Fibroblast of lung (primary cell): Measurements from ENCODE around the gene ST3GAL4. TPM values are rescaled to one million over a fixed set of nuclear protein-coding genes. Genes with fewer than 3 reads are reported as not detected.
A peak's percentile ranks its signal among the peaks of the same experiment; 100 is the strongest.

ENCODE experiments used
- DNase-seq, 2 donors: peaks; one replicate each; pipeline versions ENCODE4 v3.0.0 to v3.0.0-alpha.2; 2010; ENCODE audit warnings: low read depth in 2 of 2
- H2AFZ ChIP-seq: 2 replicates; pipeline ENCODE4 v1.5.1; 2012; ENCODE audit warnings: low read length, control low read depth, inconsistent platforms
- H3K27ac ChIP-seq: 2 replicates; pipeline ENCODE4 v1.5.1; 2011; ENCODE audit warnings: low read length, control low read depth; ENCODE audit not compliant: insufficient read depth
- H3K27me3 ChIP-seq: 2 replicates; pipeline ENCODE4 v1.5.1; 2011; ENCODE audit warnings: mild to moderate bottlenecking, low read length; ENCODE audit not compliant: control insufficient read depth, insufficient read depth
- H3K36me3 ChIP-seq: 2 replicates; pipeline ENCODE4 v1.5.1; 2011; ENCODE audit warnings: low read length; ENCODE audit not compliant: control insufficient read depth, insufficient read depth
- H3K4me1 ChIP-seq: 2 replicates; pipeline ENCODE4 v1.5.1; 2011; ENCODE audit warnings: low read length; ENCODE audit not compliant: control insufficient read depth, insufficient read depth; ENCODE audit errors: extremely low read depth
- H3K4me2 ChIP-seq: 2 replicates; pipeline ENCODE4 v1.5.1; 2011; ENCODE audit warnings: low read length, control low read depth; ENCODE audit not compliant: insufficient read depth; ENCODE audit errors: extremely low read depth
- H3K4me3 ChIP-seq, 4 experiments: fragments of 200-600 bp in 1 of 4; sonication (generic) in 1 of 4; replicated peaks in 1 of 4; 2 replicates each; pipeline ENCODE4 v1.5.1; 2011 to 2016; ENCODE audit warnings: low read length in 4 of 4, low read depth in 3 of 4, mild to moderate bottlenecking in 3 of 4, control low read depth in 2 of 4, inconsistent platforms in 1 of 4, mixed read lengths in 1 of 4; ENCODE audit not compliant: insufficient read depth in 1 of 4; ENCODE audit errors: control extremely low read depth in 1 of 4
- H3K79me2 ChIP-seq: 2 replicates; pipeline ENCODE4 v1.5.1; 2012; ENCODE audit warnings: mild to moderate bottlenecking, low read length, inconsistent platforms; ENCODE audit not compliant: control insufficient read depth, insufficient read depth
- H3K9ac ChIP-seq: 2 replicates; pipeline ENCODE4 v1.5.1; 2011; ENCODE audit warnings: mild to moderate bottlenecking, low read length, control low read depth; ENCODE audit not compliant: insufficient read depth
- H3K9me3 ChIP-seq: 2 replicates; pipeline ENCODE4 v1.5.1; 2012; ENCODE audit warnings: low read depth, low read length; ENCODE audit not compliant: control insufficient read depth, insufficient read depth
- H4K20me1 ChIP-seq: 2 replicates; pipeline ENCODE4 v1.5.1; 2011; ENCODE audit warnings: low read length; ENCODE audit not compliant: control insufficient read depth, insufficient read depth; ENCODE audit errors: extremely low read depth
- CTCF ChIP-seq, 2 donors: IDR thresholded peaks in 1 of 2; conservative IDR thresholded peaks in 1 of 2; 1 replicate in 1 of 2; 2 replicates in 1 of 2; pipeline ENCODE4 v1.5.1; 2011 to 2012; ENCODE audit warnings: low read length in 2 of 2, control low read depth in 1 of 2, inconsistent platforms in 1 of 2, low read depth in 1 of 2, mild to moderate bottlenecking in 1 of 2
- EZH2 ChIP-seq: IDR thresholded peaks from 2 replicates; pipeline ENCODE4 v1.5.1; 2012; ENCODE audit warnings: low read length, control low read depth, mild to moderate bottlenecking; ENCODE audit errors: missing control alignments
- polyA plus RNA-seq, 2 donors: library from polyadenylated mRNA; depleted of rRNA in 1 of 2; stranded (reverse) in 1 of 2; unstranded in 1 of 2; fragments of >200 nt; gene quantifications; 2 replicates each; pipeline ENCODE4 v1.2.1, GENCODE V29; 2011 to 2012; ENCODE audit warnings: missing spikeins in 1 of 2
- total RNA-seq: library from RNA; depleted of rRNA; stranded (reverse); fragments of >200 nt; gene quantifications from 2 replicates; pipeline ENCODE4 v1.2.1, GENCODE V29; 2014

Gene ST3GAL4
- total and polyA plus RNA-seq, 2 donors (not counting 1 experiment from before 2014, with no cell fraction given): 16.7 to 36.8 TPM

GRCh38 chr11:126438691-126439090 is 83.2 kb downstream of the ST3GAL4 start:
- Histone ChIP-seq H2AFZ (no peak overlapping the region), H3K79me2 (no peaks in the 10 kb centered on the region)

GRCh38 chr11:126440276-126440675 is 84.8 kb downstream of the ST3GAL4 start:
- Histone ChIP-seq H4K20me1 (no peaks in the 10 kb centered on the region), H3K36me3 (no peaks in the 10 kb centered on the region), H3K27ac (no peak overlapping the region), H3K79me2 (no peaks in the 10 kb centered on the region), H3K9ac (no peak overlapping the region), H3K4me2 (no peak overlapping the region), H3K27me3 (no peaks in the 10 kb centered on the region), H2AFZ (no peak overlapping the region), H3K4me3 (no peak overlapping the region), H3K9me3 (no peaks in the 10 kb centered on the region), H3K4me1 (no peaks in the 10 kb centered on the region)
- TF ChIP-seq CTCF (conservative IDR thresholded peaks at IDR 0.05 in 1 of 2, IDR thresholded peaks at IDR 0.05 in 1 of 2; ENCODE audit: low read depth in 1 of 2, low read length in 2 of 2) (no peak), EZH2 (no peak)
- no peak for DNase-seq

More at GRCh38 chr11:126438691-126439090, 83.2 kb downstream of the ST3GAL4 start:
- no peaks in the 10 kb centered on the region for H3K36me3 ChIP-seq
- H3K9ac ChIP-seq: no peak overlapping the region
- no peaks in the 10 kb centered on the region for H3K4me1 ChIP-seq
- H4K20me1 ChIP-seq: no peaks in the 10 kb centered on the region
- no peak overlapping the region for H3K4me2 ChIP-seq
- H3K9me3 ChIP-seq: no peaks in the 10 kb centered on the region
- no peak for DNase-seq
- TF ChIP-seq EZH2: no peak
- no peak for TF ChIP-seq CTCF (conservative IDR thresholded peaks at IDR 0.05 in 1 of 2, IDR thresholded peaks at IDR 0.05 in 1 of 2; ENCODE audit: low read depth in 1 of 2, low read length in 2 of 2)
- no peak overlapping the region for H3K27ac ChIP-seq
- no peak overlapping the region for H3K4me3 ChIP-seq
- no peaks in the 10 kb centered on the region for H3K27me3 ChIP-seq

GRCh38 chr11:126440792-126441514 is 85.5 kb downstream of the ST3GAL4 start:
- Histone ChIP-seq H2AFZ (peak overlapping the region; percentile 56), H3K27me3 (no peaks in the 10 kb centered on the region), H3K4me2 (no peak overlapping the region), H3K9ac (no peak overlapping the region), H3K4me1 (no peaks in the 10 kb centered on the region), H3K4me3 (no peak overlapping the region), H3K27ac (no peak overlapping the region), H3K79me2 (no peaks in the 10 kb centered on the region), H3K9me3 (no peaks in the 10 kb centered on the region), H3K36me3 (no peaks in the 10 kb centered on the region), H4K20me1 (no peaks in the 10 kb centered on the region)
- peak; percentile 51 to 66 for DNase-seq
- no peak for TF ChIP-seq EZH2
- TF ChIP-seq CTCF (conservative IDR thresholded peaks at IDR 0.05 in 1 of 2, IDR thresholded peaks at IDR 0.05 in 1 of 2; ENCODE audit: low read depth in 1 of 2, low read length in 2 of 2): peak; percentile 87 to 91
